HUDEP-2 (cell line): ENCODE results near the gene PSTPIP2.

ENCODE experiments used
- DNase-seq, 76 experiments: peaks; one replicate each; lab custom pipeline; 2025; ENCODE audit not compliant: unreplicated experiment in 76 of 76; lab: John Stamatoyannopoulos, UW

The PSTPIP2 gene

GRCh38 chr18:46040033-46040746 is 31.9 kb downstream of the PSTPIP2 start:
- peak in 12 of 76 experiments; percentile 9 to 56 (median 36) for DNase-seq

DNA sequence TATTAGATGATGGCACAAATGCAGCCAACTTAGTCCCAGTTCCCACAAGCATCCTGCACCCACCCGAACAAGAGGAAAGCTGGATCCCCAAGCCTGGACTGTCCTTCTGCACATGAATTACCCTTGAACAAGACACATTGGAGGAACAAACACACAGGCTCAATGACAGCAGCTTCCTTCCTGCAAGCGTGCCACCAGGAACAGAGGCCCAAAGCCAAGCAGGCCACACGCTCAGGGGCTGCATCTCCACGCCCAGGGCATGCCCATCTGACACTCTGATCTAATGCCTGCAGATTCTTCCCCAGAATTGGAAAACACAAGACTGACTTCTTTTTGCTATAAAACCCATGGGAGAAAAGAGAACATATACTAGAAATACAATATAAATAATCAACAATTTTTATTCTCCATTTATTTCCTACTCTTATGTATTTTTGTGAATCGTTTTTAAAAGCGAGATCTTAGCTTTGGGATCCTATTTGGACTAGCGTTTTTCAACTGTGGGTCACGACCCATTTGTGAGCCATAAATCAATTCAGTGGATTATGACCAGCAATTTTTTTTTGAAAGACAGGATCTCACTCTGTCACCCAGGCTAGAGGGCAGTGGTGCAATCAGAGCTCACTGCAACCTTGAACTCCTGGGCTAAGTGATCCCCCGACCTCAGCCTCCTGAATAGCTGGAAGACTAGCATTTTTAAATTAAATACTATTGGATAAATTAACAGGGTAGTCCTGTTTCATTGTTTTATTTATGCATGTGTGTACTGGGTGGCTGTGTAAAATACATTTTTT is 34.4 kb downstream of the PSTPIP2 start:
- no peak for DNase-seq

DNA sequence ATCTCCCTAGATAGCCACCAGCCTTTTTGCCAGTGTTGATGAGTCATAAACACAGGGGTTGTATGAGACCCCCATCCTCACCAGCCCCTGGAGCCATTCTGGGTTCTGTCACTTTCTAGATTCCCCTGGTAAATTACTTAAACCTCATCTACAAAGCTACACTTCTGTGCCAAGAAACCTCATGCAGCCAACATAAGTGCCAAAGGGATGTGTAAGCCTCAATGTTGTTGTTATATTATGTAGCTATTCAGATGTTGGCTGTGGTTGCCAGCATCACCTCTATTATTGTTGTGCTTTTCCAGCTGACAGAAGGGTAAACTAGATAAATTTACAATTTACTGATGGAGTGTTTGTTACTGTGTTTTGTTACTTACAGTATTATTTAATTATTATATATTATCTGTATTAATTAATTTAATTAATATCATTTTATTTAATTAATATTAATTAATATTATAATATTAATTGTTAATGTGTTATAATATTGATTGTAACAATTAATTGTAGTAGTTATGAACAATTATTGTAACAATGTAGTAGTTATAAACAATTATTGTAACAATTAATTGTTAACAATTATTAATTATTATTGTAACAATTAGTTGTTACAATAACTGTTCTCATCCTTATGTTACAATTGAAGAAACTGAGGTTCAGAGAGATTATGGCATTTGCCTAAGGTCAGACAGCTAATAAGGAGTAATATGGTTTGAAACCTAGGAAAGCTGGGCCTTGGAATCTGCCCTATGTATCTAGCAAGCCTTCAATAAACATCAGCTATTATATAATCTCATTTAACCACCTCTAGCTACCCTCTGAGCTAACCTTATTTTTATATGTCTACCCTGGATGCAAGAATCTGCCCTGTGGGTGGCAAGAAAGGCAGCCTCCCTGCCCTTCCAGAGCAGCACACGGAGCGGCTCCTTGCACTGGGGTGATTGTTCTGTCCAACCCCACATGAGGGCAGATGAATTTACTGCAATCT is 36.1 kb downstream of the PSTPIP2 start:
- no peak for DNase-seq

GRCh38 chr18:46034230-46034629 is 37.8 kb downstream of the PSTPIP2 start:
- DNase-seq, result no peak

GRCh38 chr18:46031741-46032140 is 40.3 kb downstream of the PSTPIP2 start:
- no peak for DNase-seq

DNA sequence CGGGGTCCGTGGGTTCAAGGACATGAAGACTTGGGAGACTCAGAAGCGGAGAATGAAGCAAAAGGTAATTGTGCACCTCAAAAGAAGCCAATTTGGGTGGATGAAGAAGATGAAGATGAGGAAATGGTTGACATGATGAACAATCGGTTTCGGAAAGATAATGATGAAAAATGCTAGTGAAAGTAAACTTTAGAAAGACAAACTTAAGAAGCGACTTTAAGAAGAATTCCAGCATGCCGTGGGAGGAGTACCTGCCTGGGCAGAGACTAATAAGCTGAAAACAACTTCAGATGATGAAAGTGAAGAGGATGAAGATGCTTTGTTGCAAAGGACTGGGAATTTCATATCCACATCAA is 43.5 kb downstream of the PSTPIP2 start:
- no peak for DNase-seq

GRCh38 chr18:46019936-46020335 is 52.1 kb downstream of the PSTPIP2 start:
- no peak for DNase-seq

DNA sequence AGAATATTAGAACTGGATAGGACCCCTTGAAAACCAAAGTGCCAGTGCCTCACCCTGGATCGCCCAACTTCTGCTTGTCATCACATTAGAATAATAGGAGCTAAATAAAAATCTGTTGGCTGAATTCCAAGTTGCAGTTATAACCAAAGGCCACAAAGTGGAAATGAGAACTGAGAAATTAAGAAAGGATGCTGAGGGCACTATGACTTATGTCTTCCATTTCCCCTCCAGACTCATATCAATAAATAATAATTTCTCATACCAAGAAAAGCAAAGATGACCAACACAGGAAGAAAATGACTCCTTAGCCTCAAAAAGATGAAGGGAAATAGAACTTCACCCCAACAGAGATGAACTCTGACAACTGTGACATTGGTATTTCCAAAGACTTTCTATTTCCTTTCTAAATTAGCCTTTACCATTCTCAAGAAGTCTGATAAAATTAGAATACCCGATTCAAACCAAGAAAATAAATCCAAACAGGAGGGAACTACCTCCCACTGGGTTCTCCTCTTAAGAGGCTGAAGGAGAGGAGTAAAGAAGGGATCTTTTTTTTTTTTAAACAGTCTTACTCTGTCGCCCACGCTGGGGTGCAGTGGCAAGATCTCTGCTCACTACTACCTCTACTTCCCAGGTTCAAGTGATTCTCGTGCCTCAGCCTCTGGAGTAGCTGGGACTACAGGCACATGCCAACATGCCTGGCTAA is 58.4 kb downstream of the PSTPIP2 start:
- no peak for DNase-seq

GRCh38 chr18:46010676-46011075 is 61.4 kb downstream of the PSTPIP2 start:
- DNase-seq, result no peak

- DNase-seq, result no peak
Measured at GRCh38 chr18:46010050-46010449, 62.0 kb downstream of the PSTPIP2 start.

DNA sequence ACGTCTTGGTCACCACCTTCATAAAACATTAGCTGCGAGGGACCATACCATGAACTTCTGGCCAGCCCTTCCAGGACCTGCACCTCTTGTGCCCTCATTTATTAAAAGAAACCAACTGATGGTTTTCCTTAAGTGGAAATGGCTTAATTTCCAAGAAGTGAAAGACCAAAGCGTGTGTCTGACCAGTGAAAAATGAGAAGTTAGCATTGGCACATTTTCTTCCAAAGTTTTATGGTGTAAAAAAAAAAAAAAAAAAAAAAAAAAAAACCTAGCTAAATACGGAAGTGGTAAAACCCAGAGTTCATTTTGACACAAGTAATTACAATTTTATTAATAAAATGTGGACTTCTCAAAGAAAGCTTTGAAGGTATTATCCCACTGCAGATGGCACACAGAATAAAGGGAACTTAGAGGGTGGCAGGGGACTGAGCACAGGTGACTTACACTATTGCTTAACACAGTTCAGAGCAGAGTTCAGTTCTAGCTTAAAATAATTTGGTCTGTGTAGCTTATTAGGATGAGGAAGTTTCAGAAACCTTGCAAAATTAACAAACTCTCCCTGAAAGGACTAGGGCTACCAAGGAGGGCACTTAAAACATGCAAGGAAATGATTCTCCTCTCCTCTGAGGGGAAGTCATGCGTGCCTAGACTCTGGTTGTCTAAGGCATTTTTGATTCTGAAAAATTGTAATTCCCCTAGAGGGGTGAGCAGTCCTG is 62.8 kb downstream of the PSTPIP2 start:
- no peak for DNase-seq

GRCh38 chr18:46008531-46008930 is 63.5 kb downstream of the PSTPIP2 start:
- no peak for DNase-seq

- no peak for DNase-seq
Measured at GRCh38 chr18:46007165-46007564, 64.9 kb downstream of the PSTPIP2 start.

- no peak for DNase-seq
Measured at GRCh38 chr18:46002934-46003333, 69.1 kb downstream of the PSTPIP2 start.

- no peak for DNase-seq
Measured at GRCh38 chr18:46001892-46002291, 70.2 kb downstream of the PSTPIP2 start.

DNA sequence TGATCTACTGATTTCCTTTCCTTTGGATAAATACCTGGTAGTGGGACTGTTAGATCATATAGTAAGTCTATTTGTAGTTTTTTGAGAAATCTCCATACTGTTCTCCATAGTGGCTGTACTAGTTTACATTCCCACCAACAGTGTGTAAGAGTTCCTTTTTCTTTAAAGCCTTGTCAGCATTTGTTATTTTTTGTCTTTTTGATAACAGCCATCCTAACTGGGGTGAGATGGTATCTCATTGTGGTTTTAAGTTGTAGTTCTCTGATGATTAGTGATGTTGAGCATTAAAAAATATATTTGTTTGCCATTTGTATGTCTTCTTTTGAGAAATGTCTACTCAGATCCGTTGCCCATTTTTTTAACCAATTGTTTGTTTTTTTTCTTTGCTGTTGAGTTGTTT is 71.0 kb downstream of the PSTPIP2 start:
- no peak for DNase-seq

- DNase-seq, result no peak
Measured at GRCh38 chr18:45999536-45999935, 72.5 kb downstream of the PSTPIP2 start.

DNA sequence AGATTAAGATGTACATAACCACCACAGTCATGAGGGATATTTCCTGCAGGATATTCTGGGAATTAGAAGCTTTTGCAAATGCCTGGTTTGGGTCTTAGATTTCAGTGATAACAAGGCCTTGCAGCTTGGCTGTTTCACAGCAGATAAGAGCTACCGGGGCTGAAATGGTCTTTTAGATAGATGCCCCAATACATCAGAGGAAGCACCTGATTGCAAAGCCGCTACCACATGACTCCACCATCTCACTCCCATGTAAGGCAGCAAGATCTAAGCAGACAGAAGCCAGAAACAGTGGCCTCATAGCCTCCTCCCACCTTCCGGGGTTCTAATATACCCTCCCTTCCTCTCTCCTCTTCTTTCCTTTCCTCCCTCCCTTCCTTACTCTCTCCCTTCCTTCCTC is 73.8 kb downstream of the PSTPIP2 start:
- DNase-seq, result peak in 9 of 76 experiments; percentile 1 to 34 (median 15)

DNA sequence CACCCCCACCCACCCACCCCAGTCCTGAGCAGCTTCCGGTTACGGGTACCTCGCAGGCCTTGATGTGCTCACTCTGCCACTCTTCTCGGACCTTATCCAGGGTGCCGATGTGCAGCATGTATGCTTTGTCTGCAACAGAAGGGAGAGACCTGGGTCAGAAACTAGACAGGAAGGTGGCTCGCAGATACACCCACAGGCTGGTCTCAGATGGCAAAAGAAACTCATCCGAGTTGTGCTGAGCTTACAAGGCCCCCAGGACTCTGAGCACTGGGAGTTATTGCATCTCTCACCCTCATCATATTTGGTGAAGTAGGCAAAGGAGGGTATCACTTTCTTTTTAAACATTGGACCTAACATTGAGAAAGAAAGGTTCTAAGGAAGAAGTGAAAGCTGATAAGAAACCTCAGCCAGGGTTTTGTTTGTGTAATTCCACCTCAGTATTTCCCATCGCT is 74.3 kb downstream of the PSTPIP2 start:
- DNase-seq, result no peak

DNA sequence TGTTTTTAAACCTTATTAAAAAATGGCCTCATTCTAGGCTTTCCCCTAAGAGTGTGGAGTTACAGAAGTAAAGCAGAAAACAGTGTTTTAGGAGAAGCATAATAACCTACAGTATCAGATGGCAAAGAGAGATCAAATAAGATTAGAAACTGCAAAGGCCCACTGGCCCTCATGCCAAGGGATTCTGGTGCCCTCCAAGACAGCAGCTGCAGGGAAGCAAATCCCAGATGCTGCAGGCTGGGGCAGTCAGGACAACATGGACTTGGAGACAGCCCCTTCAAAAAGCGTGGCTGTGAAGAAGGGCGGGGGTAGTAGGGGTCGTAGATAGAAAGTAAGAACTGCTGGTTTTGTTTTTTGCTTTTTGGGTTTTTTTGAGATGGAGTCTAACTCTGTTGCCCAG is 76.6 kb downstream of the PSTPIP2 start:
- no peak for DNase-seq
